GM12878 (cell line): Measurements from ENCODE around the gene FAM53B. TPM values are rescaled to one million over a fixed set of nuclear protein-coding genes. Genes with fewer than 3 reads are reported as not detected.

Experiments
- ATAC-seq: fragments of 200-7000 bp; cut with Tn5 transposase; 3 replicates; pipeline ENCODE4 v1.9.1; 2020; ENCODE audit warnings: mild to moderate bottlenecking, moderate library complexity
- BruUV-seq: library from RNA; stranded (reverse); fragments of 400-500 nt; replicated peaks from 2 replicates; lab custom pipeline; 2021; lab: Mats Ljungman, UMichigan
- CTCF ChIA-PET: fragments of 300-600 bp; sonication (Branson Sonifier 250); formaldehyde crosslinking; extraction: SDS; loops from one replicate; lab custom pipeline; 2021; ENCODE audit warnings: inconsistent platforms; lab: Yijun Ruan, JAX
- POLR2A ChIA-PET: fragments of 350-600 bp; formaldehyde crosslinking; extraction: SDS; loops from one replicate; lab custom pipeline; 2021; ENCODE audit warnings: inconsistent platforms; lab: Charles Lee
- RAD21 ChIA-PET: fragments of 300-600 bp; sonication (Branson Sonifier 250); formaldehyde crosslinking; loops from one replicate; lab custom pipeline; 2023; ENCODE audit warnings: antibody characterized with exemption; ENCODE audit not compliant: unreplicated experiment; lab: Charles Lee
- SMC1A ChIA-PET: fragments of 300-600 bp; sonication (Branson Sonifier 250); formaldehyde crosslinking; loops from one replicate; lab custom pipeline; 2023; ENCODE audit not compliant: unreplicated experiment, uncharacterized antibody; lab: Charles Lee
- DNase-seq: peaks from one replicate; pipeline ENCODE4 v3.0.0-alpha.2; 2011; ENCODE audit warnings: low read depth, low spot score
- FAIRE-seq: peaks from 3 replicates; lab custom pipeline; 2011; peaks lifted over from hg19 to GRCh38; lab: Jason Lieb, UNC
- H2AFZ ChIP-seq: 2 replicates; pipeline ENCODE4 v1.6.0; 2011; ENCODE audit warnings: low read depth, low read length, control low read depth; ENCODE audit not compliant: control insufficient read depth
- H3K27ac ChIP-seq: 2 replicates; pipeline ENCODE4 v1.5.1; 2011; ENCODE audit warnings: control low read depth; ENCODE audit not compliant: control insufficient read depth, insufficient read depth
- H3K27me3 ChIP-seq, 2 experiments: replicated peaks in 1 of 2; 2 replicates each; pipeline versions ENCODE4 v1.6.0 to v1.6.1; 2011; ENCODE audit warnings: low read length in 1 of 2; ENCODE audit not compliant: control insufficient read depth in 2 of 2, insufficient read depth in 2 of 2
- H3K36me3 ChIP-seq, 2 experiments: 2 replicates each; pipeline ENCODE4 v1.5.1; 2011; ENCODE audit warnings: low read length in 1 of 2; ENCODE audit not compliant: control insufficient read depth in 2 of 2, insufficient read depth in 2 of 2
- H3K4me1 ChIP-seq: 2 replicates; pipeline ENCODE4 v1.6.1; 2011; ENCODE audit warnings: mild to moderate bottlenecking, low read length, moderate library complexity, mixed read lengths; ENCODE audit not compliant: control insufficient read depth, insufficient read depth
- H3K4me2 ChIP-seq: 2 replicates; pipeline ENCODE4 v1.6.0; 2011; ENCODE audit warnings: control low read depth; ENCODE audit not compliant: control insufficient read depth, insufficient read depth
- H3K4me3 ChIP-seq: fragments of 200-600 bp; sonication (generic); 2 replicates; pipeline ENCODE4 v1.5.1; 2016
- H3K79me2 ChIP-seq: 2 replicates; pipeline ENCODE4 v1.6.0; 2011; ENCODE audit warnings: low read length; ENCODE audit not compliant: control insufficient read depth, insufficient read depth
- H3K9ac ChIP-seq: 2 replicates; pipeline ENCODE4 v1.8.0; 2011; ENCODE audit warnings: low read length, control low read depth, mixed read lengths; ENCODE audit not compliant: control insufficient read depth, insufficient read depth
- H3K9me3 ChIP-seq: replicated peaks from 3 replicates; pipeline ENCODE4 v1.5.1; 2011; ENCODE audit warnings: mild to moderate bottlenecking, low read length; ENCODE audit not compliant: control insufficient read depth, insufficient read depth
- H4K20me1 ChIP-seq: 2 replicates; pipeline ENCODE4 v1.6.0; 2011; ENCODE audit not compliant: control insufficient read depth, insufficient read depth
- BCL11A ChIP-seq: IDR thresholded peaks from 2 replicates; pipeline ENCODE4 v1.6.1; 2011; ENCODE audit warnings: low read depth, low read length
- CREM ChIP-seq: IDR thresholded peaks from 2 replicates; pipeline ENCODE4 v1.6.1; 2014; ENCODE audit warnings: antibody characterized with exemption, low read depth
- ESRRA ChIP-seq: IDR thresholded peaks from 2 replicates; pipeline ENCODE4 v1.6.1; 2012; ENCODE audit warnings: mild to moderate bottlenecking, low read length, improper control_type of control experiment
- FOXM1 ChIP-seq: IDR thresholded peaks from 2 replicates; pipeline ENCODE4 v1.6.1; 2012; ENCODE audit warnings: low read depth, mild to moderate bottlenecking, inconsistent platforms, low read length, moderate library complexity
- HCFC1 ChIP-seq: fragments of 150-350 bp; IDR thresholded peaks from 2 replicates; pipeline ENCODE4 v1.6.1; 2014; ENCODE audit warnings: low read length
- KLF5 ChIP-seq: fragments of 450-650 bp; IDR thresholded peaks from 2 replicates; pipeline ENCODE4 v1.6.1; 2014; ENCODE audit warnings: mild to moderate bottlenecking; ENCODE audit not compliant: partially characterized antibody
- MEF2B ChIP-seq: fragments of 450-650 bp; IDR thresholded peaks from 2 replicates; pipeline ENCODE4 v1.6.1; 2018; ENCODE audit warnings: mild to moderate bottlenecking, moderate library complexity; ENCODE audit not compliant: partially characterized antibody, poor library complexity, severe bottlenecking
- NR2F1 ChIP-seq: fragments of 450-650 bp; conservative IDR thresholded peaks from 2 replicates; pipeline ENCODE4 v1.6.1; 2017; ENCODE audit warnings: mild to moderate bottlenecking
- PAX8 ChIP-seq: fragments of 450-650 bp; IDR thresholded peaks from 2 replicates; pipeline ENCODE4 v1.6.1; 2017; ENCODE audit warnings: mild to moderate bottlenecking, moderate library complexity
- SREBF1 ChIP-seq: IDR thresholded peaks from 2 replicates; pipeline ENCODE4 v1.6.1; 2012; ENCODE audit warnings: mild to moderate bottlenecking, low read length
- ZBED1 ChIP-seq: IDR thresholded peaks from 2 replicates; pipeline ENCODE4 v1.6.1; 2016; ENCODE audit warnings: borderline replicate concordance
- ZNF217 ChIP-seq: fragments of 450-650 bp; IDR thresholded peaks from 2 replicates; pipeline ENCODE4 v1.6.1; 2017; ENCODE audit warnings: antibody characterized with exemption, mild to moderate bottlenecking
- WGBS: methylation state at CpG from one replicate; pipeline ENCODE4 v1.1.6; 2016; ENCODE audit warnings: low lambda C conversion rate; ENCODE audit not compliant: insufficient replicate concordance, insufficient coverage; ENCODE audit errors: missing lambda C conversion rate; 5-methylcytosine and 5-hydroxymethylcytosine counted together
- in situ Hi-C: fragments of 300-500 bp; cut with MboI; formaldehyde crosslinking; loops from 9 replicates; pipeline ENCODE4 v1.14.3; 2018; ENCODE audit warnings: mixed read lengths
- intact Hi-C: fragments of 100-400 bp; cut with micrococcal nuclease; formaldehyde crosslinking; loops from one replicate; pipeline ENCODE4 v1.14.2; 2022; ENCODE audit not compliant: unreplicated experiment
- polyA plus RNA-seq, 11 experiments: library from polyadenylated mRNA; depleted of rRNA in 4 of 11; unstranded in 6 of 11; stranded (reverse) in 5 of 11; fragments of >200 nt; fragmentation: Nextera tagmentation in 4 of 11; fragmentation: Illumina TruSeq in 1 of 11; extraction: Ambion mirVana in 4 of 11; extraction: Trizol in 1 of 11; gene quantifications; 1 replicate in 1 of 11; 2 replicates in 10 of 11; pipeline versions ENCODE4 v1.2.1 to v1.2.3, GENCODE V29; 2011 to 2016; ENCODE audit warnings: inconsistent platforms in 2 of 11, missing spikeins in 2 of 11, low read depth in 1 of 11
- total RNA-seq, 4 experiments: library from RNA; depleted of rRNA in 3 of 4; stranded (reverse); fragments of >200 nt in 3 of 4; fragmentation: Illumina TruSeq in 1 of 4; extraction: Trizol in 1 of 4; gene quantifications; 2 replicates each; pipeline versions ENCODE4 v1.2.1 to v1.2.3, GENCODE V29; 2013 to 2021
- TF ChIP-seq, protein P1 (sequence below): fragments of 450-650 bp; formaldehyde crosslinking; IDR thresholded peaks from 2 replicates; pipeline ENCODE4 v1.4.0; 2022; ENCODE audit warnings: mild to moderate bottlenecking, moderate library complexity
- TF ChIP-seq, protein P2 (sequence below): IDR thresholded peaks from 2 replicates; pipeline ENCODE4 v1.6.1; 2012; ENCODE audit warnings: mild to moderate bottlenecking, low read depth, low read length
- TF ChIP-seq, protein P3 (sequence below): IDR thresholded peaks from 2 replicates; pipeline ENCODE4 v1.6.1; 2011; ENCODE audit warnings: low read depth, low read length, improper control_type of control experiment, borderline replicate concordance
- TF ChIP-seq, protein P4 (sequence below): IDR thresholded peaks from 2 replicates; pipeline ENCODE4 v1.6.1; 2012; ENCODE audit warnings: low read depth, low read length, improper control_type of control experiment

Gene FAM53B
- total and polyA plus RNA-seq, 10 of the 15 experiments (the other 5 are each of a cell fraction or from before 2014, with no cell fraction given) = 0.05 to 26.3 (median 8.1) TPM

DNA sequence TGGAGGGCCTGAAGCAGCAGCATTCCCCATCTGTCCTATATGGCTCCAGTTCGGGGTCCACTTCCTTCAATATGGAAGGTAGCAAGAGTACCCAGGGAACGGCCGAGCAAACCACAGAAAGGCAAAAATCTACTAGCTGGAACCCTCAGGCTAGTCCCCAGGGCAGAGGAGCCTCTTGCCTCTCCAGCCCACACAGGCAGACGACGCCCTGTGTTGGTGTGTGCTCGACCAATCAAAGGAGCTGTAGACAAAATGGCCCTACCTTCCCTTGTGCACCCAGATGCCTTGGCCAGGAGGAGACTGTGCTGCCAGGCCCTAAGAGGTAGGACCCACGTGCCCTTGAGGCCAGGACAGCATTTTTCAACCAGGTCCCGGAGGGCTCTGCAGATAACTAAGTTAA lies 91.5 kb downstream of the FAM53B start (continued):
- TF ChIP-seq, protein P1, sequence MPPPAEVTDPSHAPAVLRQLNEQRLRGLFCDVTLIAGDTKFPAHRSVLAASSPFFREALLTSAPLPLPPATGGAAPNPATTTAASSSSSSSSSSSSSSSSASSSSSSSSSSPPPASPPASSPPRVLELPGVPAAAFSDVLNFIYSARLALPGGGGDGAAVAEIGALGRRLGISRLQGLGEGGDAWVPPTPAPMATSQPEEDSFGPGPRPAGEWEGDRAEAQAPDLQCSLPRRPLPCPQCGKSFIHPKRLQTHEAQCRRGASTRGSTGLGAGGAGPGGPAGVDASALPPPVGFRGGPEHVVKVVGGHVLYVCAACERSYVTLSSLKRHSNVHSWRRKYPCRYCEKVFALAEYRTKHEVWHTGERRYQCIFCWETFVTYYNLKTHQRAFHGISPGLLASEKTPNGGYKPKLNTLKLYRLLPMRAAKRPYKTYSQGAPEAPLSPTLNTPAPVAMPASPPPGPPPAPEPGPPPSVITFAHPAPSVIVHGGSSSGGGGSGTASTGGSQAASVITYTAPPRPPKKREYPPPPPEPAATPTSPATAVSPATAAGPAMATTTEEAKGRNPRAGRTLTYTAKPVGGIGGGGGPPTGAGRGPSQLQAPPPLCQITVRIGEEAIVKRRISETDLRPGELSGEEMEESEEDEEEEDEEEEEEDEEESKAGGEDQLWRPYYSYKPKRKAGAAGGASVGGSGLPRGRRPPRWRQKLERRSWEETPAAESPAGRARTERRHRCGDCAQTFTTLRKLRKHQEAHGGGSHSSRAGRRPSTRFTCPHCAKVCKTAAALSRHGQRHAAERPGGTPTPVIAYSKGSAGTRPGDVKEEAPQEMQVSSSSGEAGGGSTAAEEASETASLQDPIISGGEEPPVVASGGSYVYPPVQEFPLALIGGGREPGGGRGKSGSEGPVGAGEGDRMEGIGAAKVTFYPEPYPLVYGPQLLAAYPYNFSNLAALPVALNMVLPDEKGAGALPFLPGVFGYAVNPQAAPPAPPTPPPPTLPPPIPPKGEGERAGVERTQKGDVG (CRISPR knock-in tag) = no peak
- TF ChIP-seq NR2F1 = no peak
- TF ChIP-seq, protein P2, sequence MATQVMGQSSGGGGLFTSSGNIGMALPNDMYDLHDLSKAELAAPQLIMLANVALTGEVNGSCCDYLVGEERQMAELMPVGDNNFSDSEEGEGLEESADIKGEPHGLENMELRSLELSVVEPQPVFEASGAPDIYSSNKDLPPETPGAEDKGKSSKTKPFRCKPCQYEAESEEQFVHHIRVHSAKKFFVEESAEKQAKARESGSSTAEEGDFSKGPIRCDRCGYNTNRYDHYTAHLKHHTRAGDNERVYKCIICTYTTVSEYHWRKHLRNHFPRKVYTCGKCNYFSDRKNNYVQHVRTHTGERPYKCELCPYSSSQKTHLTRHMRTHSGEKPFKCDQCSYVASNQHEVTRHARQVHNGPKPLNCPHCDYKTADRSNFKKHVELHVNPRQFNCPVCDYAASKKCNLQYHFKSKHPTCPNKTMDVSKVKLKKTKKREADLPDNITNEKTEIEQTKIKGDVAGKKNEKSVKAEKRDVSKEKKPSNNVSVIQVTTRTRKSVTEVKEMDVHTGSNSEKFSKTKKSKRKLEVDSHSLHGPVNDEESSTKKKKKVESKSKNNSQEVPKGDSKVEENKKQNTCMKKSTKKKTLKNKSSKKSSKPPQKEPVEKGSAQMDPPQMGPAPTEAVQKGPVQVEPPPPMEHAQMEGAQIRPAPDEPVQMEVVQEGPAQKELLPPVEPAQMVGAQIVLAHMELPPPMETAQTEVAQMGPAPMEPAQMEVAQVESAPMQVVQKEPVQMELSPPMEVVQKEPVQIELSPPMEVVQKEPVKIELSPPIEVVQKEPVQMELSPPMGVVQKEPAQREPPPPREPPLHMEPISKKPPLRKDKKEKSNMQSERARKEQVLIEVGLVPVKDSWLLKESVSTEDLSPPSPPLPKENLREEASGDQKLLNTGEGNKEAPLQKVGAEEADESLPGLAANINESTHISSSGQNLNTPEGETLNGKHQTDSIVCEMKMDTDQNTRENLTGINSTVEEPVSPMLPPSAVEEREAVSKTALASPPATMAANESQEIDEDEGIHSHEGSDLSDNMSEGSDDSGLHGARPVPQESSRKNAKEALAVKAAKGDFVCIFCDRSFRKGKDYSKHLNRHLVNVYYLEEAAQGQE = no peak
- TF ChIP-seq, all 136 proteins: peak for 0

DNA sequence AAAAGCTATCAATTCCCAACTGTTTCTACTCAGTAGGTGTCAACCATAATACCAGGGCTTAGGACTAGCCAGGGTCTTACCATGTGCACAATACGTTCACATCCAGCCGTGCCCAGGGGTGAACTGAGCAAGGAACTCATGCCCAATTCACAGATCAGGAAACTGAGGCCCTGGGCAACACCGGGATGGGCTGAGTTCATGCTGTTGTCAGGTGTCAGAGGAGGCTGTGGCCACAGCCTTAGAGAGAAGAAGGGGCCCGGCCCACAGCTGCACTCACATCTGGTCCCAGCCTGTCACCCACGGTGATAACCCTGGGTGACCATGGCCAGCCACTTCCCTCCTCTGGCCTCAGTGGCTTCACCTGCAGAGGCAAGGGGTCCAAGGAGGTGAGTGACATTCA lies 92.0 kb downstream of the FAM53B start:
- CTCF ChIA-PET = interaction anchor here (2.3 to 7.3 kb wide), 2 partner anchors 67 to 89 kb away, joined by 13 to 73 read pairs; no protein-coding TSS in a partner anchor
- no peak overlapping the region for H3K4me2 ChIP-seq
- peaks cover 12% of the 10 kb centered on the region for H3K79me2 ChIP-seq
- no peak overlapping the region for H3K4me3 ChIP-seq
- BruUV-seq = no TSS peak
- intact Hi-C loops = no loop called here
- H3K27ac ChIP-seq = no peak overlapping the region
- H3K9me3 ChIP-seq = no peaks in the 10 kb centered on the region
- no peak for ATAC-seq
- no peaks in the 10 kb centered on the region for H3K27me3 ChIP-seq
- peaks cover 49% of the 10 kb centered on the region for H3K4me1 ChIP-seq
- no peaks in the 10 kb centered on the region; the same call in none of the 2 replicates for H4K20me1 ChIP-seq
- FAIRE-seq = no peak
- in situ Hi-C loops = no loop called here
- RAD21 ChIA-PET = interaction anchor here (6.0 kb wide), 1 partner anchor 89 kb away, joined by 61 read pairs; no protein-coding TSS in a partner anchor
- peaks cover 5 to 6% of the 10 kb centered on the region in 2 experiments; a peak in 3 of 4 replicates for H3K36me3 ChIP-seq
- POLR2A ChIA-PET = no interaction called here
- H2AFZ ChIP-seq = no peak overlapping the region
- SMC1A ChIA-PET = interaction anchor here (0.9 to 8.4 kb wide), 2 partner anchors 34 to 89 kb away, joined by 3 to 81 read pairs; no protein-coding TSS in a partner anchor
- 52% methylated on average over 5 of the region's 5 CpGs for WGBS
- no peak for DNase-seq
- H3K9ac ChIP-seq = no peak overlapping the region
- TF ChIP-seq BCL11A = no peak
- TF ChIP-seq, protein P3, sequence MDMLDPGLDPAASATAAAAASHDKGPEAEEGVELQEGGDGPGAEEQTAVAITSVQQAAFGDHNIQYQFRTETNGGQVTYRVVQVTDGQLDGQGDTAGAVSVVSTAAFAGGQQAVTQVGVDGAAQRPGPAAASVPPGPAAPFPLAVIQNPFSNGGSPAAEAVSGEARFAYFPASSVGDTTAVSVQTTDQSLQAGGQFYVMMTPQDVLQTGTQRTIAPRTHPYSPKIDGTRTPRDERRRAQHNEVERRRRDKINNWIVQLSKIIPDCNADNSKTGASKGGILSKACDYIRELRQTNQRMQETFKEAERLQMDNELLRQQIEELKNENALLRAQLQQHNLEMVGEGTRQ = no peak
- no peak for TF ChIP-seq ZBED1
- no peak for TF ChIP-seq KLF5
- no peak for TF ChIP-seq ESRRA
- no peak for TF ChIP-seq FOXM1
- TF ChIP-seq, protein P4, sequence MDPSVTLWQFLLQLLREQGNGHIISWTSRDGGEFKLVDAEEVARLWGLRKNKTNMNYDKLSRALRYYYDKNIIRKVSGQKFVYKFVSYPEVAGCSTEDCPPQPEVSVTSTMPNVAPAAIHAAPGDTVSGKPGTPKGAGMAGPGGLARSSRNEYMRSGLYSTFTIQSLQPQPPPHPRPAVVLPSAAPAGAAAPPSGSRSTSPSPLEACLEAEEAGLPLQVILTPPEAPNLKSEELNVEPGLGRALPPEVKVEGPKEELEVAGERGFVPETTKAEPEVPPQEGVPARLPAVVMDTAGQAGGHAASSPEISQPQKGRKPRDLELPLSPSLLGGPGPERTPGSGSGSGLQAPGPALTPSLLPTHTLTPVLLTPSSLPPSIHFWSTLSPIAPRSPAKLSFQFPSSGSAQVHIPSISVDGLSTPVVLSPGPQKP = no peak
- no peak for TF ChIP-seq PAX8
- no peak for TF ChIP-seq ZNF217
- no peak for TF ChIP-seq HCFC1
- TF ChIP-seq SREBF1 = no peak
- TF ChIP-seq CREM = no peak
- no peak for TF ChIP-seq MEF2B
